PFSK-1 (cell line): ENCODE data around the gene PALLD.

Experiments
- FOXP2 ChIP-seq: optimal IDR thresholded peaks from 2 replicates; pipeline ENCODE3; 2011; ENCODE audit warnings: borderline replicate concordance, control low read depth, inconsistent platforms; ENCODE audit not compliant: insufficient read depth; ENCODE audit errors: extremely low read length, extremely low read depth
- POLR2AphosphoS5 ChIP-seq: IDR thresholded peaks from 2 replicates; pipeline ENCODE4 v1.6.1; 2012; ENCODE audit warnings: low read depth, mild to moderate bottlenecking, control low read depth, low read length, moderate library complexity
- SIN3A ChIP-seq: IDR thresholded peaks from 2 replicates; pipeline ENCODE4 v1.6.1; 2012; ENCODE audit warnings: mild to moderate bottlenecking, low read length, moderate library complexity, borderline replicate concordance; ENCODE audit not compliant: insufficient read depth
- TAF1 ChIP-seq: IDR thresholded peaks from 2 replicates; pipeline ENCODE4 v1.6.1; 2012; ENCODE audit warnings: low read length, control low read depth, borderline replicate concordance; ENCODE audit not compliant: insufficient read depth
- TF ChIP-seq, protein P1 (sequence below), 2 experiments: IDR thresholded peaks; 2 replicates each; pipeline versions ENCODE4 v1.6.1 to v1.8.0; 2011 to 2012; ENCODE audit warnings: low read depth in 2 of 2, low read length in 2 of 2, control low read depth in 1 of 2, inconsistent platforms in 1 of 2, mild to moderate bottlenecking in 1 of 2, moderate library complexity in 1 of 2; ENCODE audit not compliant: insufficient read depth in 1 of 2

The PALLD gene

GRCh38 chr4:168863719-168864647, 367.1 kb downstream of the PALLD start:
- TF ChIP-seq POLR2AphosphoS5 (no peak; the same call in 1 of the 2 replicates), SIN3A (no peak), TAF1 (no peak), FOXP2 (no peak)
- TF ChIP-seq, protein P1, sequence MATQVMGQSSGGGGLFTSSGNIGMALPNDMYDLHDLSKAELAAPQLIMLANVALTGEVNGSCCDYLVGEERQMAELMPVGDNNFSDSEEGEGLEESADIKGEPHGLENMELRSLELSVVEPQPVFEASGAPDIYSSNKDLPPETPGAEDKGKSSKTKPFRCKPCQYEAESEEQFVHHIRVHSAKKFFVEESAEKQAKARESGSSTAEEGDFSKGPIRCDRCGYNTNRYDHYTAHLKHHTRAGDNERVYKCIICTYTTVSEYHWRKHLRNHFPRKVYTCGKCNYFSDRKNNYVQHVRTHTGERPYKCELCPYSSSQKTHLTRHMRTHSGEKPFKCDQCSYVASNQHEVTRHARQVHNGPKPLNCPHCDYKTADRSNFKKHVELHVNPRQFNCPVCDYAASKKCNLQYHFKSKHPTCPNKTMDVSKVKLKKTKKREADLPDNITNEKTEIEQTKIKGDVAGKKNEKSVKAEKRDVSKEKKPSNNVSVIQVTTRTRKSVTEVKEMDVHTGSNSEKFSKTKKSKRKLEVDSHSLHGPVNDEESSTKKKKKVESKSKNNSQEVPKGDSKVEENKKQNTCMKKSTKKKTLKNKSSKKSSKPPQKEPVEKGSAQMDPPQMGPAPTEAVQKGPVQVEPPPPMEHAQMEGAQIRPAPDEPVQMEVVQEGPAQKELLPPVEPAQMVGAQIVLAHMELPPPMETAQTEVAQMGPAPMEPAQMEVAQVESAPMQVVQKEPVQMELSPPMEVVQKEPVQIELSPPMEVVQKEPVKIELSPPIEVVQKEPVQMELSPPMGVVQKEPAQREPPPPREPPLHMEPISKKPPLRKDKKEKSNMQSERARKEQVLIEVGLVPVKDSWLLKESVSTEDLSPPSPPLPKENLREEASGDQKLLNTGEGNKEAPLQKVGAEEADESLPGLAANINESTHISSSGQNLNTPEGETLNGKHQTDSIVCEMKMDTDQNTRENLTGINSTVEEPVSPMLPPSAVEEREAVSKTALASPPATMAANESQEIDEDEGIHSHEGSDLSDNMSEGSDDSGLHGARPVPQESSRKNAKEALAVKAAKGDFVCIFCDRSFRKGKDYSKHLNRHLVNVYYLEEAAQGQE (IDR thresholded peaks at IDR 0.05; ENCODE audit: insufficient read depth in 1 of 2, low read depth in 2 of 2, low read length in 2 of 2) = no peak

- no peak for TF ChIP-seq SIN3A
- no peak for TF ChIP-seq FOXP2
- no peak for TF ChIP-seq TAF1
- no peak for TF ChIP-seq POLR2AphosphoS5
- TF ChIP-seq, protein P1 (IDR thresholded peaks at IDR 0.05; ENCODE audit: insufficient read depth in 1 of 2, low read depth in 2 of 2, low read length in 2 of 2) = no peak
Observed at GRCh38 chr4:168864821-168865541, 368.1 kb downstream of the PALLD start.

DNA sequence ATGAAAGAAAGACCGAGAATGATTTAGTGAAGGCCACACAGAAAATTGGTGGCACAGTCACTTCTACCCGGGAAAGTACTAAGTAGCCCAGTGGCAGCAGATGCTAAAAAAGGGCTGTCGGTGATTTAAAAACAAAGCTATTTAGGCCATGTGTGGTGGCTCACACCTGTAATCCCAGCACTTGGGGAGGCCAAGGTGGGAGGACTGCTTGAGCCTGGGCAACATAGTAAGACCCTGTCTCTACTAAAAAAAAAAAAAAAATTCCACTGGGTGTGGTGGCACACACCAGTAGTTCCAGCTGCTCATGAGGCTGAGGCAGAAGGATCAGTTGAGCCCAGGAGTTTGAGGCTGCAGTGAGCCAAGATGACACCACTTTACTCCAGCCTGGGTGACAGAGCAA, 369.0 kb downstream of the PALLD start:
- TF ChIP-seq, protein P1 (IDR thresholded peaks at IDR 0.05; ENCODE audit: insufficient read depth in 1 of 2, low read depth in 2 of 2, low read length in 2 of 2) = no peak
- TF ChIP-seq SIN3A = no peak
- no peak for TF ChIP-seq FOXP2
- TF ChIP-seq TAF1 = no peak
- no peak for TF ChIP-seq POLR2AphosphoS5

DNA sequence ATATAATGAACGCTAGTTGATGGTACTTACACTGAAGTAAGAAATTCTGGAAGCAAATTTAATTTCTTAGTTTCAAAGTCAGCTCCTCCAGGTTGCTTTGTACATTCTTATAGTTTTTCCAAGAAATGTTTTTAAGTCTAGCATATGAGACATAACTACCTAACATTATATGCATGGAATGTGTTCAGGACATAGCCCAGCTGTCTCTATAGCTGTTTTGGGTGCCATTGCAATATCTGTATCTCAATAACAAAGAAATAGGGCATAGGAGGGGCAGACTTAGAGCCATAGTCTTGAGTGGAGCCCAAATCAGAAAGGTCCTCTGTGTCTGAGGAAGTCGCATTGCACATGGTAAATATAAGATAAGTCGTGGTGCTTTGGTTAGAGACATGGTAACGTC, 369.8 kb downstream of the PALLD start:
- TF ChIP-seq, protein P1 (IDR thresholded peaks at IDR 0.05; ENCODE audit: insufficient read depth in 1 of 2, low read depth in 2 of 2, low read length in 2 of 2) = no peak
- TF ChIP-seq SIN3A (no peak), TAF1 (no peak), FOXP2 (no peak)
